Hippocampal formation (tissue), 2 donors: ENCODE measurements around the gene CPEB1.
A peak's percentile ranks its signal among the peaks of the same experiment; 100 is the strongest.

Source experiments
- DNase-seq, 2 donors: peaks; one replicate each; lab custom pipeline; 2025; lab: John Stamatoyannopoulos, UW

CPEB1 gene

DNA sequence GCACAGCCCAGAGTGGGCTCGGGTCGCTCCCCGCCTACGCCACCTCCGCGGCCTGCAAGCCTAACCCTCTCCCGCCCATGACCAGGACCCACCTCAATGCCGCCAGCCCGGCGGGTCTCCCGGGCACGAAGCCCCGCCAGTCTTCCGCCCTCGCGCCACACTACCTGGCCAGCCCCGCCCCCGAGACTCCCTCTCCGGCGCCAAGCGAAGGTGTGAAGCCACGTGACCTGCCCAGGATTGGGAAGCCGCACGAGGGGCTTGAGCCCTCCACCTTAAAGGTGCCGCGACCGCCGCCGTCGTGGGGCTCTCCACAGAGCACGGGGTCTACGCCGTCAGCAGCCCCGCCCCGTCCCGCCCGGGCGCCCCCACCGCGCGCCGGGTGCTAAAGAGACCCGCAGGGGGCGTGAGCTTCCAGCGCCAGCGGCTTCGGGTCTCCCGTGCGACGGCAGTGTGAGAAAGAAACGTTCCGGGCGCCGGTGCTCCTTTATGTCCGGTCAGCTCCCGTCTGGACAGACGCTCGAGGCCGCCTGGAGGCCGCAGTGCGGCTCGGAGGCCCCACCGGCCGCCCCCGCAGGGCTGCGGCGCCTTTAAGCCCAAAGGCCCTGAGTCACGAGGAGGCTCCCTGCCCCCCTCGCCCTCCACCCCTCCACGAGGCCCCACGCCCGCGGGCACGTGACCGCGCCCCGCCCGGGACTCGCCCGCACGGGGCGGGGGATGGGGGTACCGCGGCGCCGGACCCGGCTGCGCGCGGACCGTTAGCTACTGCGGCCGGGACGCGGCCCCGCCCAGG, at the start of gene CPEB1:
Gene CPEB1, minus strand, starts transcription at position 319 of the 790 bp plus-strand sequence. CDS start 18,904 bp downstream, outside the sequence.
- DNase-seq, result peak; percentile 33 to 81

GRCh38 chr15:82692171-82692570, 45.0 kb upstream of the CPEB1 start:
- DNase-seq, result no peak

DNA sequence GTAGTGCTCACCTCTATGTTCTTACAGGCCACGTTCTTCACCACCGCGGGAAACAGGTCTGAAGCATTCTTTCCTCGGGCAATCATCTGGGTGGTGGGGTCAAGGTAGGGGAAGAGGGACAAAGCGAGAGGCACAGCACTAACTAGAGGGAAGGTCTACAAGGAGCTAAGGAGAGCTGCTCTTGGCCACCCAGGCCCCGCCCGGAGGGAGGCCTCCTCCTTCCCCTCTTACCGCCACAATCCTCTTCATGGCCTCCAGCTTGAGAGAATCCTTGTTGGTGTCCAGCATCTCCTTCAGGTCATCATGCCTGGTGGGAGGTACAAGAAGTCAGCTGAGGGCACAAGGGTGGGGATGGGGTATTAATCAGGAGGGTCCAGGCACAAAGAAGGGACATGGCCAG, 42.0 kb upstream of the CPEB1 start:
- no peak for DNase-seq

GRCh38 chr15:82688691-82689090, 41.5 kb upstream of the CPEB1 start:
- DNase-seq, result no peak

- DNase-seq, result no peak
These were observed 34.2 kb upstream of the CPEB1 start for GRCh38 chr15:82681371-82681770.

DNA sequence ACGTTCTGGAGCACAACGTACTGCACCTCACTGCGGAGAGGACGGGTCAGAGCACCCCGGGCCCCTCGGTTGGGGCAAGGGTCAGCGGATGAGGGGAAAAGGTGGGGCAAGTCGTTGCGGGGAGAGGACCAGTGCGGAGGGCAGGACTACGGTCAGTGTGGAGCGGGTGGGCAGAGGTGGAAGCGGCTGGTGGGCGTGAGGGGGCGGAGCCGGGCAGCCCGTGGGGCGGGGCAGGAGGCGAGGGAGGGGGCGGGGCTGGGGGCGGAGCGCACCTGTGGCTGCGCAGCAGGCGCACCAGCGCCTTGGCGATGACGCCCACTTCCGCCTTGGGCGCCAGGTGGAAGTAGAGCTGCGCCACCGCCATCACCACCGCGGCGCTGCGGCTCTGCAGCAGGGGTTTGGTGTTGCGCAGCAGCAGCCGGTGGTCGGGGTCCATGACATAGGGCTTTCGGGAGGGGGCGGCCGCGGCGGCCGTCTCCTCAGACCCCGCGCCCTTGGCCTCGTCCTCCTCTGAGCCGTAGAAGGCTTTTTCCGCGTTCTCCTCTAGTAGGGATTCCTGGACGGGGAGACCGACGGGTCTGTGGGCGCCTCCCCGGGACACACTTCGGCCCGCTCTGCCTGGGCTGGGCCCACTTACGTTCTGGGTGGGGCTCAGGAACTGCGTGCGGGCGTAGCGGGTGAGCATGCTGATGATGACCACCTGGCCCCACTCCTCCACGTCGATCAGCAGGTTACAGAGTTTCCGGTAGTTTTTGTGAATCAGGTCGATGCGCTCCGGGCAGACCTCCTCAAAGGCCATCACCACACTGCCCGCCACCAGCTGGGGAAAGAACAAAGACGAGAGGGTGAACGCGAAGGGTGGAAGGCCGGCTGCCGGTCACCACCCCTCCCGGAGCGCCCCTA, 33.3 kb upstream of the CPEB1 start:
- DNase-seq, result no peak

- no peak for DNase-seq
These were observed 32.5 kb upstream of the CPEB1 start for GRCh38 chr15:82679626-82680199.

GRCh38 chr15:82677720-82678323, 30.7 kb upstream of the CPEB1 start:
- no peak for DNase-seq

DNA sequence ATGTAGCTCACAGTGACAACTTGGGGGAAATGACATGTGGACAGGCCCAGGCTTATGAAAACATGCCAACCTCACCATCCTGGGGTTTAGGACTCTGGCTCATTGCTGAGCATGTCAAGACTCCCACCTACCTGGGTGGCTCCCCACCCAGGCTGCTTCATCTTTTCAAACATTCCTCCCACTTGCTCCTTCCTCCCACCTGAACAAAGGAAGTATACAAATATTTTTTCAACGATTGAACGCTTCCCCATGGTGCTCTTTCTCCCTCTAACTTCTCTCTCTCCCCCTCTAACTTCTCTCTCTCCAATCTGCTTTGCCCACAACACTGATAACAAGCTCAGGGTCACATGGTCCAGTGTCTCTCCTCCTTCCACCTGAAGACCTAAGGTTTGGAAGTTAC, 27.7 kb upstream of the CPEB1 start:
- no peak for DNase-seq

GRCh38 chr15:82670699-82671098, 23.5 kb upstream of the CPEB1 start:
- no peak for DNase-seq

GRCh38 chr15:82666606-82667005, 19.4 kb upstream of the CPEB1 start:
- no peak for DNase-seq

DNA sequence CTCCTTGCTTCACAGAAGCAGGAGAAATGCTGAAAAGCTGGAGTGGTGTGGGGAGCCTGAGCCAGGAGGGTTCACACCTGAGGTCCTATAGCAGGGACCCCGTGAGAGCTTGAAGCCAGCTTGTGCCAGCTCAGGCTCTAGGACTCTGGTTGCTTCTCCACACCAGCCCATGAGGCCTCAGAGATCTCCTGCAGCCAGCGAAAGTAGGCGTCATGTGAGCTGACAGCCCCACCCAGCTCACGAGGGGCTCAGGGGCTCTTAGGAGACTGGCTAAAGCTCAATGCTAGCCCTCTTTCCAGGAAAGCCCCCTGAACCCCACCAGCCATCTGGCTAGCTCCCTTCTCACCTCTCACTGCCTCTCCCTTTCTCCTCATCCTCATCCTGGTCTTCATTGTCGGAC, 16.9 kb upstream of the CPEB1 start:
- no peak for DNase-seq

DNA sequence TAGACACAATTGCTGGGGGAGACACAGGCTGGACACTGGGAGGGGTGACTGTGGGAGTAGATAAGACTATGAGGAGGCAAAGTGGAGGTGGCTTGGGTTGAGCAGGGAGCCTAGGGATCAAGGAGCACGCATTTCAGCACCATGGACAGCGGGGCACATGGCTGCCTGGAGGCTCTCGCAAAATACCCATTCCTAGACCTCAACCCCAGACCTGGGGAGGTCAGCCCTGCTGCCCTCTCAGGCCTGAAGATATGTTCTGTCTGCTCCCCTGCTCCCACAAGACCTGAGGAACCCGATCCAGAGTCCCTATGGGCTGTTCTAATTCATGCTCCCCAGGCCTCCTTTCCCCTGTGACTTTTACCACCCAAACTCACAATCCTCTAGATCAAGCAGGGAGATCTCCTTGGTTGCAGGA, 16.0 kb upstream of the CPEB1 start:
- DNase-seq, result no peak

DNA sequence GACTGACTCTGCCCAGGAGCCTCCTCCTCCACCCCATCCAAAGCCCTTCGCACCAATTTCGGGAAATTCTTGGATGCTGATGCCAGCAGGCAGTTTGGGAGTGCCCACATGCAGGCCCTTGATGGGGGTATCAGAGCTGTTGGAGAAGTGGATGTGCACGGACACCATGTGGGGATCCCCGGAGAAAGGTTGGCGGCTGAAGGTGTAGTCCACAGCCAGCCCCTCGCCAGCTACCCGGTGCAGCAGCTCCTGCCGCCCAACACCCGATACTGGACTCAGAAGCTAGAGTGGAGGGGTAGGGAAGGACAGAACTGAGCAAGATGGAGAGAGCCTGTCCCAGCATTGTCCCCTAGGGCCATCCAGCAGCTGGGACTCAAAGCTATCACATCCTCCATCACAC, 15.5 kb upstream of the CPEB1 start:
- no peak for DNase-seq

- no peak for DNase-seq
These were observed 13.2 kb upstream of the CPEB1 start for GRCh38 chr15:82660378-82660777.

DNA sequence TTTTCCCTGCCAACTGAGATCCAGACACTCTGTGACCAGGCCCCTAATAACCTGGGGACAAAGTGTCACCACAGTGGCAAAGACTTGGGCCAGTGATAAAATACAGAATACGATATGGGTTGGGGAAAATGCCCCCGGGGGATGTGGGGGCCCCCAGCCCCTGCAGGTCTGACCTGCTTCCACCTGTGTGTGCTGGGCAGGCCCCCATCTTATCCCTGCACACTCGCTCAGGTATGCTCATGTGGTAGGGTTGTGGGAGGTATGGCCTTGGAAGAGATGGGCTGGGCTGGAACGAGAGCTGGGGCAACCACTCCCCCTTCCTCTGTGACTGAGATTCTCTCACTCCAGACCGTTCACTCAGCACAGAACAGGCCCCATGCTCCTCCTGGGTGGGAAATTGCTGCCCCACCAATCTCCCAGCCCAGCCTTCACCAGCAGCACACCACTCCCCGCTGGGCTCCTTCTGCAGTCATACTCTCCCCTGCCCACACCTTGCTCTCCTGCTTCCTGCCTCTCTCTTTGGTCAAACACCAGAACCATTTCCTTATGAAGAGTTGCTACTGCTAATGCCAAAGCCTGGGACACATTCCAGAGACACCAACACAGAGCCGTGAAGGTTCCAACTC, 9.6 kb upstream of the CPEB1 start:
- no peak for DNase-seq

GRCh38 chr15:82655606-82656005, 8.4 kb upstream of the CPEB1 start:
- no peak for DNase-seq

GRCh38 chr15:82653483-82654168, 6.5 kb upstream of the CPEB1 start:
- no peak for DNase-seq

- DNase-seq, result no peak
These were observed 4.5 kb upstream of the CPEB1 start for GRCh38 chr15:82651708-82652107.

DNA sequence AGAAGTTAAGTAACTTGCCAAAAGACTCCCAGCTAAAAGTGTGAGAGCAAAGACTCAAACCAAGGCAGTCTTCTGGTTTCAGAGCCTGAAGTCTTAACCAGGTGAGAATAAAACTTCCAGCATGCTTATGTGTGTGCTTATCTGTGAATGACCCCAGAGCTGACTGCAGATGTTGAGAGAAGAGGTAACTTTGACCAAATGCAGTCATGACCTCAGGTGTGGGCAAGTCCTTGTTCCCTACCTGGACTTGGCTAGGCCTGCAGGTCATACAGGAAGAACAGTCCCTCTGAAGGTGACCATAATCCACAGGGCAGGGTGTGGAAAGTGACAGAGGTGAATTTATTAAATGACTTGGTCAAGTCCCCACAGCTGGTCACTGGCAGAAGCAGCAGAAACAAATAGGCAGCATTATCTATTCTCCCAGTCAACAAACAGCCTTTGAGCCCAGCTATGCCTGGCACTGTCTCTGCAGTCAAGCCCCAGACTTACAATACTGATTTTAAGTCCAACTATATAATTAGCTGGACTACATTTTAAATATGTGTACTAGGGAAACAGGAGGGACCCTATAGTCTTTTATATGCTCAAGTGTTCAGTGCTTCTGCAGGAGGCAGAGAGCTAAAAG, 3.0 kb upstream of the CPEB1 start:
- DNase-seq, result peak; percentile 37 to 77
